Measurements from ENCODE around the gene TOGARAM2. TPM values are rescaled to one million over a fixed set of nuclear protein-coding genes. Genes with fewer than 3 reads are reported as not detected.

Gene TOGARAM2
- total RNA-seq, 2 experiments from 2014 or later, result 10.0 to 10.5 TPM

- Mint-ChIP-seq H3K36me3 (ENCODE audit: low read depth) (no peaks in the 10 kb centered on the region), H3K4me1 (ENCODE audit: low read depth) (no peaks in the 10 kb centered on the region), H3K4me3 (no peak overlapping the region), H3K27ac (no peak overlapping the region), H3K27me3 (ENCODE audit: low read depth) (no peaks in the 10 kb centered on the region), H3K9me3 (ENCODE audit: insufficient read depth) (no peaks in the 10 kb centered on the region)
- ChIA-PET POLR2A (no interaction called here), CTCF (no interaction called here)
- DNase-seq (no peak), ATAC-seq (no peak)
Measured at GRCh38 chr2:29051730-29052129, 70.6 kb downstream of the TOGARAM2 start.

GRCh38 chr2:29052807-29053206 is 71.7 kb downstream of the TOGARAM2 start:
- ChIA-PET POLR2A (no interaction called here), CTCF (no interaction called here)
- DNase-seq (no peak), ATAC-seq (no peak)
- H3K27me3 Mint-ChIP-seq (ENCODE audit: low read depth), result no peaks in the 10 kb centered on the region
- H3K36me3 Mint-ChIP-seq (ENCODE audit: low read depth), result no peaks in the 10 kb centered on the region
- H3K9me3 Mint-ChIP-seq (ENCODE audit: insufficient read depth), result no peaks in the 10 kb centered on the region
- H3K4me3 Mint-ChIP-seq, result no peak overlapping the region
- H3K4me1 Mint-ChIP-seq (ENCODE audit: low read depth), result no peaks in the 10 kb centered on the region
- H3K27ac Mint-ChIP-seq, result peak overlapping the region; percentile 53

- no peaks in the 10 kb centered on the region for H3K9me3 Mint-ChIP-seq (ENCODE audit: insufficient read depth)
- ATAC-seq (no peak), DNase-seq (no peak)
- H3K27ac Mint-ChIP-seq, result no peak overlapping the region
- CTCF ChIA-PET, result no interaction called here
- H3K4me3 Mint-ChIP-seq, result no peak overlapping the region
- no peaks in the 10 kb centered on the region for H3K4me1 Mint-ChIP-seq (ENCODE audit: low read depth)
- no peaks in the 10 kb centered on the region for H3K36me3 Mint-ChIP-seq (ENCODE audit: low read depth)
- POLR2A ChIA-PET, result no interaction called here
- H3K27me3 Mint-ChIP-seq (ENCODE audit: low read depth), result no peaks in the 10 kb centered on the region
Measured at GRCh38 chr2:29053223-29053622, 72.1 kb downstream of the TOGARAM2 start.

GRCh38 chr2:29053670-29054400 is 72.7 kb downstream of the TOGARAM2 start:
- no peaks in the 10 kb centered on the region for H3K36me3 Mint-ChIP-seq (ENCODE audit: low read depth)
- DNase-seq (no peak), ATAC-seq (no peak)
- no peaks in the 10 kb centered on the region for H3K27me3 Mint-ChIP-seq (ENCODE audit: low read depth)
- H3K9me3 Mint-ChIP-seq (ENCODE audit: insufficient read depth), result no peaks in the 10 kb centered on the region
- ChIA-PET POLR2A (no interaction called here), CTCF (no interaction called here)
- H3K4me1 Mint-ChIP-seq (ENCODE audit: low read depth), result no peaks in the 10 kb centered on the region
- H3K4me3 Mint-ChIP-seq, result no peak overlapping the region
- H3K27ac Mint-ChIP-seq, result no peak overlapping the region

- Mint-ChIP-seq H3K27me3 (ENCODE audit: low read depth) (no peaks in the 10 kb centered on the region), H3K4me3 (no peak overlapping the region), H3K36me3 (ENCODE audit: low read depth) (no peaks in the 10 kb centered on the region), H3K4me1 (ENCODE audit: low read depth) (no peaks in the 10 kb centered on the region), H3K27ac (no peak overlapping the region), H3K9me3 (ENCODE audit: insufficient read depth) (no peaks in the 10 kb centered on the region)
- POLR2A ChIA-PET, result no interaction called here
- DNase-seq (no peak), ATAC-seq (no peak)
- CTCF ChIA-PET, result no interaction called here
Measured at GRCh38 chr2:29054430-29054829, 73.3 kb downstream of the TOGARAM2 start.

- no peak overlapping the region for H3K27ac Mint-ChIP-seq
- DNase-seq, result no peak
- POLR2A ChIA-PET, result no interaction called here
- no peaks in the 10 kb centered on the region for H3K27me3 Mint-ChIP-seq (ENCODE audit: low read depth)
- CTCF ChIA-PET, result no interaction called here
- H3K4me1 Mint-ChIP-seq (ENCODE audit: low read depth), result no peaks in the 10 kb centered on the region
- H3K9me3 Mint-ChIP-seq (ENCODE audit: insufficient read depth), result no peaks in the 10 kb centered on the region
- no peak overlapping the region for H3K4me3 Mint-ChIP-seq
- ATAC-seq, result no peak
- H3K36me3 Mint-ChIP-seq (ENCODE audit: low read depth), result no peaks in the 10 kb centered on the region
Measured at GRCh38 chr2:29055601-29056000, 74.5 kb downstream of the TOGARAM2 start.

- H3K9me3 Mint-ChIP-seq (ENCODE audit: insufficient read depth), result no peaks in the 10 kb centered on the region
- POLR2A ChIA-PET, result no interaction called here
- ATAC-seq (no peak), DNase-seq (no peak)
- no peaks in the 10 kb centered on the region for H3K27me3 Mint-ChIP-seq (ENCODE audit: low read depth)
- no peaks in the 10 kb centered on the region for H3K4me1 Mint-ChIP-seq (ENCODE audit: low read depth)
- CTCF ChIA-PET, result no interaction called here
- no peaks in the 10 kb centered on the region for H3K36me3 Mint-ChIP-seq (ENCODE audit: low read depth)
- H3K27ac Mint-ChIP-seq, result no peak overlapping the region
- H3K4me3 Mint-ChIP-seq, result no peak overlapping the region
Measured at GRCh38 chr2:29056452-29056851, 75.4 kb downstream of the TOGARAM2 start.

GRCh38 chr2:29057006-29057405 is 75.9 kb downstream of the TOGARAM2 start:
- Mint-ChIP-seq H3K36me3 (ENCODE audit: low read depth) (no peaks in the 10 kb centered on the region), H3K9me3 (ENCODE audit: insufficient read depth) (no peaks in the 10 kb centered on the region), H3K27ac (no peak overlapping the region), H3K27me3 (ENCODE audit: low read depth) (no peaks in the 10 kb centered on the region), H3K4me3 (no peak overlapping the region), H3K4me1 (ENCODE audit: low read depth) (no peaks in the 10 kb centered on the region)
- ChIA-PET POLR2A (no interaction called here), CTCF (no interaction called here)
- ATAC-seq (no peak), DNase-seq (no peak)

- Mint-ChIP-seq H3K27me3 (ENCODE audit: low read depth) (no peaks in the 10 kb centered on the region), H3K4me1 (ENCODE audit: low read depth) (no peaks in the 10 kb centered on the region), H3K36me3 (ENCODE audit: low read depth) (no peaks in the 10 kb centered on the region), H3K4me3 (no peak overlapping the region), H3K27ac (no peak overlapping the region), H3K9me3 (ENCODE audit: insufficient read depth) (no peaks in the 10 kb centered on the region)
- ChIA-PET CTCF (no interaction called here), POLR2A (no interaction called here)
- DNase-seq, result no peak
- no peak for ATAC-seq
Measured at GRCh38 chr2:29059624-29060023, 78.5 kb downstream of the TOGARAM2 start.

- ATAC-seq (no peak), DNase-seq (no peak)
- CTCF ChIA-PET, result no interaction called here
- H3K27me3 Mint-ChIP-seq (ENCODE audit: low read depth), result no peaks in the 10 kb centered on the region
- no peaks in the 10 kb centered on the region for H3K36me3 Mint-ChIP-seq (ENCODE audit: low read depth)
- no peaks in the 10 kb centered on the region for H3K4me1 Mint-ChIP-seq (ENCODE audit: low read depth)
- POLR2A ChIA-PET, result no interaction called here
- no peaks in the 10 kb centered on the region for H3K9me3 Mint-ChIP-seq (ENCODE audit: insufficient read depth)
- H3K4me3 Mint-ChIP-seq, result no peak overlapping the region
- no peak overlapping the region for H3K27ac Mint-ChIP-seq
Measured at GRCh38 chr2:29060441-29060840, 79.3 kb downstream of the TOGARAM2 start.

- CTCF ChIA-PET, result no interaction called here
- no peak overlapping the region for H3K4me3 Mint-ChIP-seq
- no peak for DNase-seq
- ATAC-seq, result no peak
- H3K9me3 Mint-ChIP-seq (ENCODE audit: insufficient read depth), result no peaks in the 10 kb centered on the region
- no peaks in the 10 kb centered on the region for H3K36me3 Mint-ChIP-seq (ENCODE audit: low read depth)
- H3K4me1 Mint-ChIP-seq (ENCODE audit: low read depth), result no peaks in the 10 kb centered on the region
- no peaks in the 10 kb centered on the region for H3K27me3 Mint-ChIP-seq (ENCODE audit: low read depth)
- no peak overlapping the region for H3K27ac Mint-ChIP-seq
- POLR2A ChIA-PET, result no interaction called here
Measured at GRCh38 chr2:29061176-29061575, 80.1 kb downstream of the TOGARAM2 start.

- no peak for DNase-seq
- Mint-ChIP-seq H3K27ac (no peak overlapping the region), H3K4me1 (ENCODE audit: low read depth) (no peaks in the 10 kb centered on the region), H3K36me3 (ENCODE audit: low read depth) (no peaks in the 10 kb centered on the region), H3K4me3 (no peak overlapping the region), H3K9me3 (ENCODE audit: insufficient read depth) (no peaks in the 10 kb centered on the region), H3K27me3 (ENCODE audit: low read depth) (no peaks in the 10 kb centered on the region)
- CTCF ChIA-PET, result no interaction called here
- POLR2A ChIA-PET, result no interaction called here
- ATAC-seq, result no peak
Measured at GRCh38 chr2:29061616-29062015, 80.5 kb downstream of the TOGARAM2 start.

GRCh38 chr2:29062371-29062770 is 81.3 kb downstream of the TOGARAM2 start:
- CTCF ChIA-PET, result no interaction called here
- H3K36me3 Mint-ChIP-seq (ENCODE audit: low read depth), result no peaks in the 10 kb centered on the region
- no peaks in the 10 kb centered on the region for H3K27me3 Mint-ChIP-seq (ENCODE audit: low read depth)
- ATAC-seq, result no peak
- no peaks in the 10 kb centered on the region for H3K9me3 Mint-ChIP-seq (ENCODE audit: insufficient read depth)
- no peak overlapping the region for H3K27ac Mint-ChIP-seq
- no peak overlapping the region for H3K4me3 Mint-ChIP-seq
- POLR2A ChIA-PET, result no interaction called here
- H3K4me1 Mint-ChIP-seq (ENCODE audit: low read depth), result no peaks in the 10 kb centered on the region
- DNase-seq, result no peak
